Activated T-helper 17 cell treated with anti-CD3 and anti-CD28 coated beads, Interleukin-2, amount 50 U/mL, for 72 hours (primary cell): ENCODE measurements around the gene GCGR. TPM values are rescaled to one million over a fixed set of nuclear protein-coding genes. Genes with fewer than 3 reads are reported as not detected.
A peak's percentile ranks its signal among the peaks of the same experiment; 100 is the strongest.

ENCODE experiments used
- ATAC-seq: fragments of 150-1000 bp; cut with Tn5 transposase; replicated peaks from 2 replicates; pipeline ENCODE4 v1.10.0; 2021; ENCODE audit warnings: mild to moderate bottlenecking, moderate library complexity
- H3K27ac Mint-ChIP-seq: one replicate; pipeline ENCODE4 v1.8.0; 2022; ENCODE audit warnings: mixed read lengths
- H3K27me3 Mint-ChIP-seq: one replicate; pipeline ENCODE4 v1.8.0; 2022; ENCODE audit warnings: mixed read lengths
- H3K36me3 Mint-ChIP-seq: one replicate; pipeline ENCODE4 v1.8.0; 2022; ENCODE audit warnings: low read depth, mild to moderate bottlenecking, mixed read lengths
- H3K4me1 Mint-ChIP-seq: one replicate; pipeline ENCODE4 v1.8.0; 2022; ENCODE audit warnings: mixed read lengths
- H3K4me3 Mint-ChIP-seq: one replicate; pipeline ENCODE4 v1.8.0; 2022; ENCODE audit warnings: mild to moderate bottlenecking, mixed read lengths
- H3K9me3 Mint-ChIP-seq: one replicate; pipeline ENCODE4 v1.8.0; 2022; ENCODE audit warnings: mixed read lengths
- total RNA-seq, 2 donors: library from RNA; stranded (reverse); gene quantifications; one replicate each; pipeline ENCODE4 v1.2.3, GENCODE V29; 2022

GCGR gene
- total RNA-seq, 2 donors from 2014 or later, result 0.26 TPM; not detected in 1

DNA sequence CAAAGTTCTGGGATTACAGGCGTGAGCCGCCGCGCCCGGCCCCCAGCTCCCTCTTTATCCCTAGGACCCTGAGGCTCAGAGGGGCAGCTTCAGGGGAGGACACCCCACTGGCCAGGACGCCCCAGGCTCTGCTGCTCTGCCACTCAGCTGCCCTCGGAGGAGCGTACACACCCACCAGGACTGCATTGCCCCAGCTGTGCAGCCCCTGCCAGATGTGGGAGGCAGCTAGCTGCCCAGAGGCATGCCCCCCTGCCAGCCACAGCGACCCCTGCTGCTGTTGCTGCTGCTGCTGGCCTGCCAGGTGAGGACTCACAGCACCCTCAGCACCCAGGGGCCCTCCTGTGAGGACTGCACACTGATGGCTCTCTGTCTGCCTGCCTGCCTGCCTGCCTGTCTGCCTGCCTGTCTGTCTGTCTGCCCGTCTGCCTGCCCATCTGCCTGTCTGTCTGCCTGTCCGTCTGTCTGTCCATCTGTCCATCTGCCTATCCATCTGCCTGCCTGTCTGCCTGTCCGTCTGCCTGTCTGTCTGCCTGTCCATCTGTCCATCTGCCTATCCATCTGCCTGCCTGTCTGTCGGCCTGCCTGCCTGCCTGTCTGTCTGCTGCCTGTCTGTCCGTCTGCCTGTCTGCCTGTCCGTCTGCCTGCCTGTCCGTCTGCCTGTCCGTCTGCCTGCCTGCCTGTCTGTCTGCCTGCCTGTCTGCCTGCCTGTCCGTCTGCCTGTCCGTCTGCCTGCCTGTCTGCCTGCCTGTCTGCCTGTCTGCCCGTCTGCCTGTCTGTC is 5.0 kb downstream of the GCGR start:
- Mint-ChIP-seq H3K9me3 (no peaks in the 10 kb centered on the region), H3K27me3 (peaks cover 13% of the 10 kb centered on the region), H3K4me3 (no peak overlapping the region), H3K4me1 (no peaks in the 10 kb centered on the region), H3K36me3 (no peaks in the 10 kb centered on the region), H3K27ac (no peak overlapping the region)
- ATAC-seq, result peak; percentile 23

DNA sequence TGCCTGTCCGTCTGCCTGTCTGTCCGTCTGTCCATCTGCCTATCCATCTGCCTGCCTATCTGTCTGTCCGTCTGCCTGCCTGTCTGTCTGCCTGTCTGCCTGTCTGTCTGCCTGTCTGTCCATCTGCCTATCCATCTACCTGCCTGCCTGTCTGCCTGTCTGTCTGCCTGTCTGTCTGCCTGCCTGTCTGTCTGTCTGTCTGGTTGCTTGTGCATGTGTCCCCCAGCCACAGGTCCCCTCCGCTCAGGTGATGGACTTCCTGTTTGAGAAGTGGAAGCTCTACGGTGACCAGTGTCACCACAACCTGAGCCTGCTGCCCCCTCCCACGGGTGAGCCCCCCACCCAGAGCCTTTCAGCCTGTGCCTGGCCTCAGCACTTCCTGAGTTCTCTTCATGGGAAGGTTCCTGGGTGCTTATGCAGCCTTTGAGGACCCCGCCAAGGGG is 5.6 kb downstream of the GCGR start:
- no peak overlapping the region for H3K27ac Mint-ChIP-seq
- H3K4me1 Mint-ChIP-seq, result no peaks in the 10 kb centered on the region
- H3K27me3 Mint-ChIP-seq, result peaks cover 13% of the 10 kb centered on the region
- no peak for ATAC-seq
- no peak overlapping the region for H3K4me3 Mint-ChIP-seq
- no peaks in the 10 kb centered on the region for H3K36me3 Mint-ChIP-seq
- no peaks in the 10 kb centered on the region for H3K9me3 Mint-ChIP-seq

DNA sequence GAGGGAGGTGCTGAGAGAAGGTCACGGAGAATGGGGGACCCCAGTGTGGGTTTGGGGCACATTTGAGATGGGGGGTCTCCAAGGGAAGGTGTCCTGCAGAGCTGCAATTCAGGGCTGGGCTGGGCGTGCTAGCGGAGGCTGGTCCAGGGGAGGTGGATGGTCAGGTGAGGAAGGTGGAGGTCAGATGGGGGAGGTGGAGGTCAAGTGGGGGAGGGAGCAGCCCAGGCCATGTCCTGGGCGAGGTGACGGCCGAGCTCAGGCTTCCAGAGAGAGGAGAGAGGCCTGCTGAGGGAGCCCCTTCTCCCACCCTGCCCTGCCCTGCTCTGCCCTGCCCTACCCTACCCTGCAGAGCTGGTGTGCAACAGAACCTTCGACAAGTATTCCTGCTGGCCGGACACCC is 6.5 kb downstream of the GCGR start:
- H3K9me3 Mint-ChIP-seq, result no peaks in the 10 kb centered on the region
- no peaks in the 10 kb centered on the region for H3K4me1 Mint-ChIP-seq
- no peak overlapping the region for H3K27ac Mint-ChIP-seq
- H3K27me3 Mint-ChIP-seq, result peaks cover 13% of the 10 kb centered on the region
- H3K36me3 Mint-ChIP-seq, result no peaks in the 10 kb centered on the region
- no peak for ATAC-seq
- H3K4me3 Mint-ChIP-seq, result no peak overlapping the region

DNA sequence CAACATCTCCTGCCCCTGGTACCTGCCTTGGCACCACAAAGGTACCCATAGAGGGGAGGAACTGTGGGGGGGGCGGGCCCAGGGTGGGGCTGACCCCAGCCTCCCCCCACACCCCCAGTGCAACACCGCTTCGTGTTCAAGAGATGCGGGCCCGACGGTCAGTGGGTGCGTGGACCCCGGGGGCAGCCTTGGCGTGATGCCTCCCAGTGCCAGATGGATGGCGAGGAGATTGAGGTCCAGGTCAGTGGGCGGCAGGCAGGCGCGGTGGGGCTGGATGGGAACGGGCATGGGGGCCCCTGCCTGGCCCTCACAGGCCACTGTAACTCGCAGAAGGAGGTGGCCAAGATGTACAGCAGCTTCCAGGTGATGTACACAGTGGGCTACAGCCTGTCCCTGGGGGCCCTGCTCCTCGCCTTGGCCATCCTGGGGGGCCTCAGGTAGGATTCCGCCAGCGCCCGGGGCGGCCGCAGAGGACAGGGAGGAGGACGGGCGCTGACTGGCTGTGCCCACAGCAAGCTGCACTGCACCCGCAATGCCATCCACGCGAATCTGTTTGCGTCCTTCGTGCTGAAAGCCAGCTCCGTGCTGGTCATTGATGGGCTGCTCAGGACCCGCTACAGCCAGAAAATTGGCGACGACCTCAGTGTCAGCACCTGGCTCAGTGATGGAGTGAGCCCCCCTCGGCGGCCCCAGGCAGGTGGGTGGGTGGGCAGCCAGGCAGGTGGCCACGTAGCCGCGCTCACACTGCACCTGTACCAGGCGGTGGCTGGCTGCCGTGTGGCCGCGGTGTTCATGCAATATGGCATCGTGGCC is 7.1 kb downstream of the GCGR start:
- Mint-ChIP-seq H3K4me3 (no peak overlapping the region), H3K4me1 (no peaks in the 10 kb centered on the region)
- ATAC-seq, result no peak

DNA sequence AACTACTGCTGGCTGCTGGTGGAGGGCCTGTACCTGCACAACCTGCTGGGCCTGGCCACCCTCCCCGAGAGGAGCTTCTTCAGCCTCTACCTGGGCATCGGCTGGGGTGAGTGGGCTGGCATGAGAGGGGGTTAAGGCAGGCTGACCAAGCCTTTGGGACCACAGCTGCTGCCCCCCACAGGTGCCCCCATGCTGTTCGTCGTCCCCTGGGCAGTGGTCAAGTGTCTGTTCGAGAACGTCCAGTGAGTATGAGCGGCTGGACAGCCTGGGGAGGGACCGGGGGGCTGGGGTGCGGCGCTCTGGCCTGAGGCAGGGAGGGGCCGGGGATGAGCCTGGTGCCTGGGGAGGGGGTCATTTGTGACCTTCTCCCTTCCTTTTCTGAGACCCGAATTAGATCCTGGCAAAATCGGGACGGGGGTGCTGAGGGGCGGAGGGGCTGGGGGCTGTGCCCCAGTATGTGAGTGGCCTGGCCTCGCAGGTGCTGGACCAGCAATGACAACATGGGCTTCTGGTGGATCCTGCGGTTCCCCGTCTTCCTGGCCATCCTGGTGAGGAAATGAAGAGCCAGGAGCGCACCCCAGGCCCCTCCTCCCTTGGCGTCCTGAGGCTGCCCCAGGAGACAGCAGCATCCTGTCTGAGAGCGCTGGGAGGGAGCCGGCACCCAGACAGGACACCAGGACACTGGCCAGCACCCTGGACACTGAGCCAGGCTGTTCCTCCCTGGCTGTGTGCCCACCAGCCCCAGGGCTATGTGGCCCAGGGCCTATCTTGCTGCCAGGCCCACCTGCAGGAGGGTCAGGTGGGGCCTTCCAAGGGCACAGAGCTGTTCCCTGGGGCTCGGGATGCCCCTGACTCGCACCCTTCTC is 8.0 kb downstream of the GCGR start:
- Mint-ChIP-seq H3K27ac (no peak overlapping the region), H3K9me3 (no peaks in the 10 kb centered on the region), H3K4me3 (no peak overlapping the region), H3K36me3 (no peaks in the 10 kb centered on the region), H3K27me3 (peaks cover 13% of the 10 kb centered on the region), H3K4me1 (no peaks in the 10 kb centered on the region)
- no peak for ATAC-seq

More for the DNA sequence above, 7.1 kb downstream of the GCGR start:
- Mint-ChIP-seq H3K27ac (no peak overlapping the region), H3K27me3 (peaks cover 13% of the 10 kb centered on the region), H3K36me3 (no peaks in the 10 kb centered on the region), H3K9me3 (no peaks in the 10 kb centered on the region)

DNA sequence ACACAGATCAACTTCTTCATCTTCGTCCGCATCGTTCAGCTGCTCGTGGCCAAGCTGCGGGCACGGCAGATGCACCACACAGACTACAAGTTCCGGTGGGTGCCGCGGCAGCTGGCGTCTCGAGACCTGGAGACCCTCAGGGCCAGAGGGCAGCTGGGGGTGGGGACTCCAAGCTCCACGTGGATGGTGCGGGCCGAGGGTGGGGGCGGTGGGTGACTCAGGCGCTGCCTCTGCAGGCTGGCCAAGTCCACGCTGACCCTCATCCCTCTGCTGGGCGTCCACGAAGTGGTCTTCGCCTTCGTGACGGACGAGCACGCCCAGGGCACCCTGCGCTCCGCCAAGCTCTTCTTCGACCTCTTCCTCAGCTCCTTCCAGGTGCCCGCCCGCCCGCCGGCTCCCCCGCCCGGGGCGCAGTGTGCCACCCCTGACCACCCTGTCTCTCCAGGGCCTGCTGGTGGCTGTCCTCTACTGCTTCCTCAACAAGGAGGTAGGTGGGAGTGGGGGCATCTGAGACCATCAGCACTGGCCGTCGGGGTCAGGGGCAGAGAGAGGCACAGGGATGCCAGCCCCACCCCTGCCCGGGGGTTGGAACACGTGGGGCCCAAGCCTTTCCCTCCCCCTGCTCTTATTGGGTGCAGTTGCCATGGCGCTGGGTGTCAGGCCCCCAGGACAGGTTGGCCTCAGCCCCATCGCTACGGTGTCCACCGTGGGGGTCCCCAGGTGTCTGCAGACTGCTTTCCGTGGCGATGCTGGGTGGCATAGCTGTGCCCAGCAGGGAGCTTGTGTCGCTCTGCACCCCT is 8.8 kb downstream of the GCGR start:
- Mint-ChIP-seq H3K27me3 (peaks cover 17% of the 10 kb centered on the region), H3K4me1 (no peaks in the 10 kb centered on the region), H3K4me3 (no peak overlapping the region), H3K9me3 (no peaks in the 10 kb centered on the region), H3K36me3 (no peaks in the 10 kb centered on the region), H3K27ac (no peak overlapping the region)
- no peak for ATAC-seq

DNA sequence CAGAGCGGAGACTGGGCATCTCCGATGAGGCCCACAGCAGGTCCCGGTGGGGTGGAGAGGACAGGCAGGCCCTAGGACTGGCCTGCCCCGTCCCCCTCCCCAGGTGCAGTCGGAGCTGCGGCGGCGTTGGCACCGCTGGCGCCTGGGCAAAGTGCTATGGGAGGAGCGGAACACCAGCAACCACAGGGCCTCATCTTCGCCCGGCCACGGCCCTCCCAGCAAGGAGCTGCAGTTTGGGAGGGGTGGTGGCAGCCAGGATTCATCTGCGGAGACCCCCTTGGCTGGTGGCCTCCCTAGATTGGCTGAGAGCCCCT is 9.4 kb downstream of the GCGR start:
- Mint-ChIP-seq H3K27me3 (peaks cover 18% of the 10 kb centered on the region), H3K36me3 (no peaks in the 10 kb centered on the region), H3K4me3 (no peak overlapping the region), H3K4me1 (no peaks in the 10 kb centered on the region), H3K27ac (no peak overlapping the region), H3K9me3 (no peaks in the 10 kb centered on the region)
- no peak for ATAC-seq

DNA sequence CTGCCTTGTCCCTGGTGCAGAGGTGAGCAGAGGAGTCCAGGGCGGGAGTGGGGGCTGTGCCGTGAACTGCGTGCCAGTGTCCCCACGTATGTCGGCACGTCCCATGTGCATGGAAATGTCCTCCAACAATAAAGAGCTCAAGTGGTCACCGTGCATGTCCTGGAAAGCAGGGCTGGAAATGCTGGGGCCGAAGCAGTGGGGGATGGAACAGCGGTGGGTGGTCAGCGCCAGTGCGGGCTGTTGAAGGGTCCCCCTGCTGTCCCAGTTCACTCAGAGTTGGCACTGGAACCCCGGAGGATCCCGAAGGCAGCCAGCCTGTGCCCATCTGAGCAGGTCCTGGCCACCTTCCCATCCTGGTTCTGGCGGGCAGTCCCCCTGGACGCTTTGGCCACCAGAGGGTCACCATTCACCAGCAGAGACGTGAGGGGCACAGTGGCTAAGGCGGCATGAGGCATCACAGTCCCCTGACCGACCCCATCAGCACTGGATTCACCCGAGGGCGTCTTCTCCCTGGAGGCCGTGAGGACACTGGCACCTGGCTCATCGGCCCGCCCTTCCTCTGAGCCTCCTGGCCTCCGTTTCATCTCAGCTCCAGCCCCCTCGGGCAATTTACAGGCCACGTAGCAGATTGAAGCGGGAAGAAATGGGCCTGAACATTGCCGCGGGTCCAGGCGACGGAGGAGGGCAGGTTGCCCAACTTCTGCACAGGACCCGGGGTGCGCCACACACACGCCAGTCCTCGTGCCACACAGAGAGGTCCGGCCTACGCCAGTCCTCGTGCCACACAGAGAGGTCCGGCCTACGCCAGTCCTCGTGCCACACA is 10.1 kb downstream of the GCGR start:
- no peaks in the 10 kb centered on the region for H3K4me1 Mint-ChIP-seq
- H3K27me3 Mint-ChIP-seq, result peaks cover 15% of the 10 kb centered on the region
- H3K27ac Mint-ChIP-seq, result no peak overlapping the region
- H3K4me3 Mint-ChIP-seq, result no peak overlapping the region
- no peaks in the 10 kb centered on the region for H3K36me3 Mint-ChIP-seq
- ATAC-seq, result no peak
- no peaks in the 10 kb centered on the region for H3K9me3 Mint-ChIP-seq

GRCh38 chr17:81814748-81815645 is 11.0 kb downstream of the GCGR start:
- ATAC-seq, result no peak
- Mint-ChIP-seq H3K27me3 (peaks cover 8% of the 10 kb centered on the region), H3K4me3 (no peak overlapping the region), H3K4me1 (no peaks in the 10 kb centered on the region), H3K36me3 (no peaks in the 10 kb centered on the region), H3K27ac (no peak overlapping the region), H3K9me3 (no peaks in the 10 kb centered on the region)

DNA sequence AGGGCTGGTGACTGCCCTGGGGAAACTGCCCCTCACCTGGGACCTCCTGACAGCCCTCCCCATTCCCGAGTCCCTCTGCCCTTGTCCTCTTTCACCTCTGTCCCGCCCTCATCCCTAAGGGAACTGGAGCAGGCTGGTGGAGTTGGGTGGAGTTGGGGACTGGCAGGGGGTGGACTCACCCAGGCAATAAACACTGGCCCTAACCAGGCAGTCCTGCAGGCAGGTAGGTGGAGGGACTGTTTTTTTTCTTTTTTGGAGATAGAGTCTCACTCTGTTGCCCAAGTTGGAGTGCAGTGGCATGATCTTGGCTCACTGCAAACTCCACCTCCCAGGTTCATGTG is 11.7 kb downstream of the GCGR start:
- peaks cover 4% of the 10 kb centered on the region for H3K27me3 Mint-ChIP-seq
- no peak overlapping the region for H3K4me3 Mint-ChIP-seq
- no peaks in the 10 kb centered on the region for H3K9me3 Mint-ChIP-seq
- H3K36me3 Mint-ChIP-seq, result no peaks in the 10 kb centered on the region
- no peak for ATAC-seq
- H3K4me1 Mint-ChIP-seq, result no peaks in the 10 kb centered on the region
- no peak overlapping the region for H3K27ac Mint-ChIP-seq

GRCh38 chr17:81817758-81818147 is 13.8 kb downstream of the GCGR start:
- ATAC-seq, result no peak
- Mint-ChIP-seq H3K27ac (no peak overlapping the region), H3K4me3 (no peak overlapping the region), H3K36me3 (no peaks in the 10 kb centered on the region), H3K4me1 (no peaks in the 10 kb centered on the region), H3K27me3 (peaks cover 4% of the 10 kb centered on the region), H3K9me3 (no peaks in the 10 kb centered on the region)

- Mint-ChIP-seq H3K9me3 (no peaks in the 10 kb centered on the region), H3K36me3 (no peaks in the 10 kb centered on the region), H3K27me3 (peaks cover 4% of the 10 kb centered on the region), H3K4me1 (no peaks in the 10 kb centered on the region), H3K27ac (no peak overlapping the region), H3K4me3 (no peak overlapping the region)
- no peak for ATAC-seq
These were observed 15.8 kb downstream of the GCGR start for GRCh38 chr17:81819708-81820107.

- Mint-ChIP-seq H3K27me3 (peaks cover 4% of the 10 kb centered on the region), H3K9me3 (no peaks in the 10 kb centered on the region), H3K4me1 (peaks cover 4% of the 10 kb centered on the region), H3K36me3 (no peaks in the 10 kb centered on the region), H3K4me3 (no peak overlapping the region), H3K27ac (no peak overlapping the region)
- ATAC-seq, result peak; percentile 57
These were observed 17.2 kb downstream of the GCGR start for GRCh38 chr17:81821147-81821546.
